Right lung (tissue), 5 donors: Measurements from ENCODE around the gene WDR37. TPM values are rescaled to one million over a fixed set of nuclear protein-coding genes. Genes with fewer than 3 reads are reported as not detected.

Source experiments
- DNase-seq, 2 donors: peaks; one replicate each; pipeline ENCODE4 v3.0.0-alpha.2; 2013
- polyA plus RNA-seq, 5 donors: library from polyadenylated mRNA; unstranded; fragments of 120-200 nt; gene quantifications; one replicate each; pipeline versions ENCODE4 v1.2.1 to v1.2.3, GENCODE V29; 2013; ENCODE audit warnings: inconsistent platforms in 1 of 5, low replicate concordance in 1 of 5; ENCODE audit not compliant: insufficient read length in 5 of 5, insufficient read depth in 1 of 5

Gene WDR37
- polyA plus RNA-seq, 5 donors, result 15.4 to 18.8 (median 16.0) TPM

- DNase-seq, result no peak
These were observed 112.6 kb downstream of the WDR37 start for GRCh38 chr10:1168763-1169162.

DNA sequence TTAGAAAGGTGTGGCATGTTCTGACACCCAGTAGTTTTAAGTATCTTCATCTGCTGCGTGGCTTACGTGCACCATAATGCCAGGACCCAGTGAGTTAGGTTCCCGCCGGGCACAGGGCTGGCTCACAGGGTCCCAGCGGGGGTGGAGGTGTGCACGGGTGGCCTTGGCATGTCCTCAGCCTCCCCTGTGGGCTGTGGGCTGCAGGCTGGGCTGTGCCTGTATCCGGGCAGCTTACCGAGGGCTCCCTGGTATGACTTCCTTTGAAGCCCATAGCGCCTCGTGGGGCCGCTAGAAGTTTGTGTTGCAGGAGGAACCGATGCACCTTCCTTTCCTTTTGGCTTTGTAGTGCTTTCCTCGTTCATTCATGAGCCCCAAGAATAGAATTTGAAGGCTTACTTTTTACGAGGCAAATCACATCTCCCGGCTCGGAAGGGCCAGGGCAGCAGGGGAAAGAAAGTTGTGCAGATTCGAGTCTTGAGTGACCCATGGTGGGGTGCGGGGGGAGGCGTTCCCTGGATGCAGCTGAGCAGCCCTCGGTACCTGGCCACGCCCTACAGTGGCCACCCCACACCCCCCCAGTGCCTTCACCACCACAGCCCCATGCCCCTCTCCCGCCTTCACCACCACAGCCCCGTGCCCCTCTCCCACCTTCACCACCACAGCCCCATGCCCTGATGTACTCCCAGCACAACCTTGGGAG lies 113.2 kb downstream of the WDR37 start:
- DNase-seq, result no peak

DNA sequence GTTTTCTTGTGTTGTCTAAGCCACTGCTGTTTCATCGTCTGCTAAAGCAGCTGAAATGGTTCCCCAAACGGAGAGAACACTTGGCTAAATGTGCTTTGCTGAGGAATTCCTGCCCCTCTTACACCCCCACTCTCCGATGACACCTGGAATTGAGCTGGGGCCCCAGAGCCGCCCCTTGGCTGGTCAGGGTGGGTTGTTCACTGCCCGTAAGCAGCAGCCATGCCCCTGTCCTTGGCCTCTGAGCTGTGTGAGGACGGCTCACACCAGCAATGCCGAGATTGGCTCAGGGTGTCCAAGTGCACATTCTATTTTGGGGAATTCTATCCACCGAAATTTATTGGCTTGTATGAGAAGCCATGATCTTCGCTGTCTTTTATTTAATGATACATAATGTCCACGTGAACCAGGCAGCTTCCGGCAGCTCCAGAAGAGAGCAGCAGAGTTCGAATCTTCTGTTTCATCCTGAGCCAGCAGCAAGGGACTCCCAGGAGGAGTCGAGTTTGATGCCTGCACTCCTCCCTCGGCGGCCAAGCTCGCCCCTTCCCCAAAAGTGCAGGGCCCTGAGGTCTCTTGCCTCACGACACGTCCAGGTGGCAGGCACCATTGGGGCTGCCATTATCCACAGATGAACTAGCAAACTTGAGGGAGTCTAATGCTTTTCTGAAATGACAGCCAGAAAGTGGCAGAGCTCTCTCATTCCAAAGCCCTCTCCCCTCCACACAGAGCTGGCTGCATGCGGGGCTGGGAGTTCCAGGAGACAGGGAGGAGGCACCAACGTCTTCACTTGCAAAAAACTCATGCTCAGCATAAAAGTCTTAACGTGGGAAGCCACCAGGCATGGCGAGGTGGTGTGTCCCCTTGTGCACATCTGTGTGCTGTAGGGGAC lies 114.0 kb downstream of the WDR37 start:
- no peak for DNase-seq

DNA sequence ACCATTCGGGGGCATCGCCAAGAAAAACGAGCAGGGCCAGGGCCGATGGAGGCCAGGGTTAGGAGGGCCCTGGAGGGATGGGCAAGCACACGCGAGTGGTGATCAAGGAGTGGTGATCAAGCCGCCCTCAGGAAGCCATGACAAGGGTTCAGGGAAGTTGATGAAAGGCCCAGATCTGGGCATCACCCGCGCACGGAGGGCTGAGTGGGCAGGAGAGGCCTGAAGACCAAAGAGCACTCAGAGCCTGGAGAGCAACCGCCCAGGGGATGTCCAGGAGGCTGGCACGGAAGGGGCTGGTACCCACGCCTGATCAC lies 114.6 kb downstream of the WDR37 start:
- no peak for DNase-seq

DNA sequence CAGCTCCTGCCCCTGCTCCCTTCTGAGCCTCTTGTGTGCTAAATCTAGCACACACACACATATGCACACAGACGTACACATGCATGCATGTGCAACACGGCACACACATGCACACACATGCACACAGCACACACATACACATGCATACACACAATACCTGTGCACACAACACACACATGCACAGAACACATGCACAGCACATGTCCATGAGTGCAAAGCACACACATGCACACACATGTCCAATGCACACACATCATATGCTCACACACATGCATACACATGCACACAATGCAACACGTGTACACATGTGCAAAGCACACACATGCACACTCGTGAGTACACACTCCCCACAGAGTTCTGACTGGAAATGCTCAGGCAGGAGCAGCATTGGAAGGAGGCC lies 115.0 kb downstream of the WDR37 start:
- DNase-seq, result no peak

- no peak for DNase-seq
These were observed 115.4 kb downstream of the WDR37 start for GRCh38 chr10:1171586-1171985.

DNA sequence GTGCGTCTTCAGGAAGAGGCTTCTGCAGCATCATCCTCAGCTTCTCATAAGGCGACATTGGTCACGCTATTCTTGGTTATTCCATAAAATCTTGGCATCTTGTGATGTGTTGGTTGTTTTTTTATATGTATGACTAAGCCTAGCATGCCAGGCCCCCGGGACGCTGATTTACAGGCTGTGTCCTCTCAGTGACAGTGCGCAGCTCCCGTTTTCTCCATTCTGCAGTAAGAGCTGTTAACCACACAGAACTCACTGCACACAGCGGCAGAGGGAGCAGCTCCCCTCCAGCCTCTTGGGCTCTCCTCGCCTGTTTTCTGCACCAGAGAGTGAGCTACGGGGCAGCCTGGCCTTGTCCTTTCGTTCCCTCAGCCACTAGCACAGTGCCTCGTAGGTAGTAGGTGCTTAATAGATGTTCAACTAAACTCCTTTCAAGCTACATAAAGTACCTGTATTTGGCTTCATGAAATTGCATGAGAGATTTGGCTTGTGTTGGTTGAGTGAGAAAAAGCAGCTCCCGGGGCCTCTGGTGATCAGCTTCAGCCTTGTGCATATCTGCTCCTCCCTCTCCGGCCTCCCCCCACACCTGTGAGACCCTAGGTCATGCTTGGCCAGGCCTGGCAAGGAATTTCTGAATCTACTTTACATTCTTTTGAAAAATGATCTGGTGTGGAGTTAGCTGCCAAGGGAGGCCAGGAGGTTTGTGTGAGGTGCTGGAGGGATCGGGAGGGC lies 116.2 kb downstream of the WDR37 start:
- no peak for DNase-seq

GRCh38 chr10:1173091-1173490 lies 116.9 kb downstream of the WDR37 start:
- no peak for DNase-seq

GRCh38 chr10:1174022-1174421 lies 117.8 kb downstream of the WDR37 start:
- DNase-seq, result no peak

GRCh38 chr10:1175956-1176565 lies 119.9 kb downstream of the WDR37 start:
- DNase-seq, result no peak

DNA sequence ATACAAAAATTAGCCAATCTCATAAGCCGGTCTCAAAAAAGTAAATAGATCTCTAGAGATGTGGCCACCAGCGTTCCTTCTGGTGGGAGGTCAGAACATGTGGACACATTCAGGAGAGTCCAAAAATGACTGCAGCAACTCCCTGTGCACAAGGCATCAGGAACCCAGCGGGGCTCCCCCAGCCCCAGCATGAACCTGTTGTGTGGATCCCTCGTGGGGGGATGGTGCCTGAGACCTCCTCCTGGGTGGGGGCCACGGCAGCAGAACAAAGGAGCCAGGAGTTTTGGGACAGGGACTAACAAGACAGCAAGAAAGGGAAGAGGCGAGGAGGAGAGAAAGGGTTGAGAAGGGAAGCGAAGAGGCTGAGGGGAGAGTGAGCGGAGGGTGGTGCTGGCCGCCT lies 121.8 kb downstream of the WDR37 start:
- no peak for DNase-seq

DNA sequence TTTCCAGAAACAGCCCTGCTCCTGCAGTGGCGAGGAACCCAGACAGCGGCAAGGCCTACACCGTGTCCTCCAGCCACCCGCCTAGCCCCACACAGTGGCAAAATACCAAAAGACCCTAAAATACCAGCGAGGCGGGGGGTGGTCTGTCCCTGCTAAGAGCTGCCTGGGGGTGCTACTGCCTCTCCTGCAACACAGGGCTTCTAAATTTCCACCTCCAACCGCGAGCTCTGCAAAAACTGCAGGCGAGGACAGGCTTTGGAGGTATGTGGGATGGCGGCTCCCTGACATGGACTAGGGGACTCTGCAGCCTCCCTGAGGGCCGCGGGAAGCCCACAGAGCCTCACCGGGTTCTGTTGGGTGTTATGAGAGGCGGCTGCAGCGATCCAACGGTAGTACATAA lies 122.3 kb downstream of the WDR37 start:
- DNase-seq, result no peak

DNA sequence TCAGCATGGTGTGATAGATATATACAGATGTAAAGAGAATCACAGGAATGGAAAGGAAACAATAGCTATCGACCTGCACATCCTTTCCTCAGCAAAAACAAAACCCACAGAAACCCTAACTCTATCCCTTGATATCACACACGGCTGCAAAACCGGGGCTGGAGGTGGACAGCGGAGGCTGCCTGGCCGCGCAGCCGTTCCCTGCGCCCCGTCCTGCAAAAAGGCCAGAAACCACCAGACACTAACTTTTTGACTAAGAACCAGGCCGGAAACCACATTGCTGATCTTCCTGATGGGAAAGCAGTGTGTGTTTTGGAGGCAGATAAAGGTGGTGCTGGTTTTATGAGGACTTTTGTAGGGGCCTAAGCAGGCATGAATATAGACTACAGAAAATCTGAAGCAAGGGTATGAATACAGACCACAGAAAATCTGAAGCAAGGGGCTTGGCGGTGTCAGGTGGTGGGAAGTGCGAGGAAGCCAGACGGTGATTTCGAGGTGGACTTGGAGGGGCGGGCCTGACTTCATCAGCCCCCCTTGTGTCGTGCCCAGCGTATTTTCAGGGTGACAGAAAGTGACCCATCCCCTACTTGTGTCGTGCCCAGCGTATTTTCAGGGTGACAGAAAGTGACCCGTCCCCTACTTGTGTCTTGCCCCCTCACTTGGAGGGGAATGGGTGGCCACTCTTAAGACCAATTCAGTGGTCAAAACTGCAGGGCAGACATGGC lies 123.3 kb downstream of the WDR37 start:
- DNase-seq, result no peak

GRCh38 chr10:1180071-1180730 lies 124.0 kb downstream of the WDR37 start:
- DNase-seq, result no peak

DNA sequence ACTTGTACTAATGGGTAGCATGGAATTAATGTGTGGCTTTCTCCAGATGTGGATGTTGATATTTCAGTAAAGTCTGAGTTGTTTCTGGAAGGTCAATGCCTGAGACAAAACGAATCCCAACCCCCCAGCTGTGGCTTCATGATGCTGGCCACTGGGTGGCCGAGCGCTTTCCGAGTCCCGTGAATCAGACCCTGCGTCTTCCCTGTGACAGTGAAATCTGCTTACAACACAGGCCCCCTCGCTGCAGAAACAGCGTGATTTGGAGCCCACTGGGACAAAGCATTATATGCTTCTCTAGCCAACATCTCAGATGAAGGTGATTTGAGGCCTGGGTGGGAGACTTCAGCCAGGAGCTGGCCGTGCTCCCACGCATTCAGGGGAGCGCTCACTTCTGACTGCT lies 124.7 kb downstream of the WDR37 start:
- no peak for DNase-seq

Other genes with a start within 250 kb of the WDR37 start
- 10 to 100 TPM; 42.0 to 57.0 (median 47.6) TPM for gene LARP4B, start 124.7 kb upstream of the WDR37 start, polyA plus RNA-seq
- gene GTPBP4, start 68.0 kb upstream of the WDR37 start, polyA plus RNA-seq, result 10 to 100 TPM; 53.3 to 62.4 (median 55.7) TPM
- gene IDI2, start 30.5 kb upstream of the WDR37 start, polyA plus RNA-seq, result under 1 TPM in 2 of 5 donors, not detected in 3; 0.14 to 0.19 TPM
- 10 to 100 TPM; 50.9 to 79.8 (median 66.0) TPM for gene IDI1, start 7.3 kb upstream of the WDR37 start, polyA plus RNA-seq